ENCODE results near the gene NDNF.

GRCh38 chr4:121007660-121008059 lies 64.7 kb downstream of the NDNF start:
- TF ChIP-seq ZBTB7A (IDR thresholded peaks at IDR 0.05; ENCODE audit: low read depth) (no peak), RAD21 (IDR thresholded peaks at IDR 0.05; ENCODE audit: low read depth) (no peak)
